Gastroesophageal sphincter (tissue), 3 donors: ENCODE data around the gene SBK2.

ENCODE experiments used
- EP300 ChIP-seq: sonication (generic); formaldehyde crosslinking; IDR thresholded peaks from one replicate; pipeline ENCODE4 v1.6.1; 2017; ENCODE audit warnings: antibody characterized with exemption, mild to moderate bottlenecking
- POLR2A ChIP-seq, 2 donors: fragments of 450-650 bp; IDR thresholded peaks; one replicate each; pipeline ENCODE4 v1.6.1; 2017; ENCODE audit warnings: antibody characterized with exemption in 2 of 2, mild to moderate bottlenecking in 2 of 2, moderate library complexity in 1 of 2
- TF ChIP-seq, protein P1 (sequence below), 4 experiments: fragments of 200-600 bp in 2 of 4; fragments of 450-650 bp in 2 of 4; sonication (generic) in 1 of 4; IDR thresholded peaks; one replicate each; pipeline ENCODE4 v1.5.1; 2017 to 2019; ENCODE audit warnings: antibody characterized with exemption in 4 of 4, mild to moderate bottlenecking in 2 of 4, moderate library complexity in 2 of 4

DNA sequence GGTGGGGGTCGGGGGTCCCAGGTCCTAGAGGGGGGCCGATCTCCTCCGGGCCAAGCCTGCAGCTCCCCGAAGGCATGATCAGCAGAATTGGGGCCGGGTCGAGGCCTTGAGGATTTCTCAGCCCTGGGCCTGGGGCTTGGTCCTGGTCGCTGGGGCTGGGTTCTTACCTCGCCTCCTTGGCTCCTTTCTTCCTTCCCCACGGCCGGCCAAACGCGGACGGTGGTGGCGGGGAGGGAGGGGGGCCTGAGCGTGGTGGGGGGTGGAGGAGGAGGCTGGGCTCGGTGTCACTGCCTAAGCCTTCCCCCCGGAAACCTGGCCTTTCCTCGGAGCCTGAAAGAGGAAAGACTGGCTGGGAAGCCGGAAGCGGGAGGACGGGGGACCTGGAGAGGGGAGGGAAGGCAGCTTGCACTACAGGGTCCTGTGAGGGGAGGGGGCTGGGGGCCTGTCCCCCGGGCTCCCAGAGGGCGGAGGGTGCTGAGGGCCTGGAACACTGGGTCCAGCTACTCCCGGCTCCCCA lies 43.8 kb upstream of the SBK2 start, which contains the start of gene ZNF579:
- TF ChIP-seq, protein P1, sequence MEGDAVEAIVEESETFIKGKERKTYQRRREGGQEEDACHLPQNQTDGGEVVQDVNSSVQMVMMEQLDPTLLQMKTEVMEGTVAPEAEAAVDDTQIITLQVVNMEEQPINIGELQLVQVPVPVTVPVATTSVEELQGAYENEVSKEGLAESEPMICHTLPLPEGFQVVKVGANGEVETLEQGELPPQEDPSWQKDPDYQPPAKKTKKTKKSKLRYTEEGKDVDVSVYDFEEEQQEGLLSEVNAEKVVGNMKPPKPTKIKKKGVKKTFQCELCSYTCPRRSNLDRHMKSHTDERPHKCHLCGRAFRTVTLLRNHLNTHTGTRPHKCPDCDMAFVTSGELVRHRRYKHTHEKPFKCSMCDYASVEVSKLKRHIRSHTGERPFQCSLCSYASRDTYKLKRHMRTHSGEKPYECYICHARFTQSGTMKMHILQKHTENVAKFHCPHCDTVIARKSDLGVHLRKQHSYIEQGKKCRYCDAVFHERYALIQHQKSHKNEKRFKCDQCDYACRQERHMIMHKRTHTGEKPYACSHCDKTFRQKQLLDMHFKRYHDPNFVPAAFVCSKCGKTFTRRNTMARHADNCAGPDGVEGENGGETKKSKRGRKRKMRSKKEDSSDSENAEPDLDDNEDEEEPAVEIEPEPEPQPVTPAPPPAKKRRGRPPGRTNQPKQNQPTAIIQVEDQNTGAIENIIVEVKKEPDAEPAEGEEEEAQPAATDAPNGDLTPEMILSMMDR (IDR thresholded peaks at IDR 0.05) = no peak
- TF ChIP-seq EP300 = no peak
- no peak for TF ChIP-seq POLR2A (IDR thresholded peaks at IDR 0.05)
